HT-29 (cell line): Measurements from ENCODE around the gene AK5. TPM values are rescaled to one million over a fixed set of nuclear protein-coding genes. Genes with fewer than 3 reads are reported as not detected.

Experiments used
- DNase-seq: peaks from one replicate; pipeline ENCODE4 v3.0.0-alpha.2; 2015; ENCODE audit warnings: low spot score
- total RNA-seq: library from RNA; depleted of rRNA; stranded (reverse); fragments of >200 nt; shearing (Covaris generic); gene quantifications from 2 replicates; pipeline ENCODE4 v1.2.3, GENCODE V29; 2014

The AK5 gene
- total RNA-seq, 1 experiment from 2014 or later = not detected

DNA sequence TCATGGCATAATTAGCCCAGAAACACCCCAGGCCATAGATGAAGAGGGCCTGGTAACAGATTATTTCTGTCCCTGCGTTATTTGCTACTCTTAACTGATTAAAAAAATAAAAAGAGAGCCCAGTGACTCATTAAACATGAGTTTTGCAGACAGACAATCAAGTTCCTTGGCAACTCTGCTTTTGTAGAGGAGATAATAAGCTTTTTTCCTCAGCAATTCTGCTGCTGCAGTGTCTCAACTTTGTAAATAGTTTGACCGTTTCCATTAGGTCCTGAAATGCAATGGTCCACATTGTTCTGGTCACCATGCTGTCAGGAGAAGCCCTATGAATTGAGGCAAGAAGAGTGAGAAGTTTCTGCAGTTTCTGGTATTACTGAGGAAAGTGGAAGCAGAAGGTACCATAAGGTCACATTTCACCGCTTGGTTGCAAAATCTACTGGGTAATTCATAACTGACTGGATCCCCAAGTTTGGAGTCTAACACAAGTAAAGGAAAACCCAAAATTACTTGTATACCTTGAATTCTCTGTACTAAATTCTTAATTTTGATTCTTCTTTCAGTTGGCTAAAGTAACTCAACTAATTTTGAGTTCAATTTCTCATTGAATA is 261.1 kb downstream of the AK5 start:
- DNase-seq = no peak

DNA sequence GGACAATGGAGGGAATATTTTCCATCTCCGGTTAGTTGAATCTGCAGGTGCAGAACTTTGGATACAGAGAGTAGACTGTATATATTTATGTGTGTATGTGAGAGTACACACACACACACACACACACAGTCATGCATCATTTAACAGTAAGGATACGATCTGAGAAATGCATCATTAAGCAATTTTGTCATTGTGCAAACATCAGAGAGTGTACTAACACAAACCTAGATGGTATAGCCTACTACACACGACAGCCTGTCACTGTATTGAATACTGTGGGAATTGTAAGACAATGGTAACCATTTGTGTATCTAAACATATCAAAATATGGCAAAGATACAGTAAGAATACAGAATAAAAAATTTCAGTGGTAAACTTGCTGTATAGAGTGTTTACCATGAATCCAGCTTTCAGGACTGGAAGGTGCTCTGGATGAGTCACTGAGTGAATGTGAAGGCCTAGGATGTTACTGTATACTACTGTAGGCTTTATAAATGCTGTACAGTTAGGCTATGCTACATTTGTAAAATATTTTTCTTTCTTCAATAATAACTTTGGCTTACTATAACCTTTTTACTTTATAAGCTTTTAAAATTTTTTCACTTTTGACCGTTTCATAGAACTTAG is 262.1 kb downstream of the AK5 start:
- DNase-seq = no peak

DNA sequence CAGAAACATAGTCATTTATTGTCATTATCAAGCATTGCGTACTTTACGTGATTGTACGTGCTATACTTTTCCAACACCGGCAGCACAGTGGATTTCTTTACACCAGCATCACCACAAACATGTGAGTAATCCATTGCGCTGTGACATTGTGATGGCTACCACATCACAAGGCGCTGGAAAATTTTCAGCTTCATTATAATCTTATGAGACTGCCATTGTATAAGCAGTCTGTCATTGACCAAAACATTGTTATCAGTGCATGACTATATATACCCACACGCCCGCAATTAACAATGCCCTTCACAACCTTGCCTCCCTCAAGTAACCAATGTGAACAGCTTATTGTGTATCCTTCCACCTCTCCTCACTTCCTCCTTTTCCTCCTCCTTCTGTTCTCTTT is 263.0 kb downstream of the AK5 start:
- no peak for DNase-seq

DNA sequence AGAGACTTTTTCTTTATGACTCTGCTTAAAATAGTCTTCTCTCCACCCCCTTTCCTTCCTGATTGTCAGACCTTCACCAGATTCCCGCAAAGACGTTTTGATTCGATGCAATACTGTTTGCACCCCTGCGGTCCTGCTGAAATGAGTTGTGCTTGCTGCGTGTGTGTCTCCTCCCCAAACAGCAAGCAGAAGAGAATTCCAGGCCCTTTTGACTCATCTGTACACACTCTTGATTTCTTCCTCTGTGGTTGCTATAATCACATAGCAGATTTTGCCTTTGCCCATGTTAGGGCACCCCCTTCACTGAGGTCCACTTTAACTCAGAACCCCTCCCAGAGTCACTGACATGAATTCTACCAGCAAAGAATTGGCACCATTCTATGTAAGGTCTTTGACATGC is 264.2 kb downstream of the AK5 start:
- no peak for DNase-seq

DNA sequence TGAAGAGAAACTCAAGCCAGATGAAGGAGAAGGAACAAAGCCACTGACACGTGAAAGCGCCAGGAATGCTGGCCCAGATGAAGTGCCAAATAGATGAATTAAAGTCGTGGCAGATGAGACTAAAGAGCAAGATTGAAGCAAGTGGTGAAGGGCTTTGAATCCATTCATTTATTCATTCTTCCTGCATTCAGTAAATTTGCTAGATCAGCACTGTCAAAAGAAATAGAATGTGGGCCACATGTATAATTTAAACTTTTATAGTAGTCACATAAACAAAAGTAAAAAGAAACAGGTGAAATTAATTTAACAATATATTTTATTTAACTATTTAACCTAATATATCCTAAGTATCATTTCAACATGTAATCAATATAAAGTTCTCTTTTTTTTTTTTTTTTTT is 265.1 kb downstream of the AK5 start:
- DNase-seq = no peak

DNA sequence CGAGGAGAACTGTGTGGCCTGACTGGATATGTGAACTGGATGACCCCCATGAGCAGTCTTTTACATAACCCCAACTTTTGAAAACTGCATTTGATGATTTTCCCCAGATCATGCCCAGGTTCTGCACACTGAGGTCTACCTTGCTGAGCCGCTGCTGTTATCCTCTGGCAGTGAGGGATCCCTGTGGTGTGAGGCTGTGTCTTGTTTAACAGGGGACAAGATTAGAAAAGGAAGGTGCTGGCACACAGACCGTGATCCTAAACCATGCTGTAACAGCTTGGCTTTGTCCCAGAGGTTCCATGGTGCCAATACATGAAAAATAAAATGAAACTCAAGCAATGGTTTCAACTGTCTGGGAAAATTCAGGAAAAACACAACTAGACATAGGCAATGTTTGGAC is 266.5 kb downstream of the AK5 start:
- no peak for DNase-seq

DNA sequence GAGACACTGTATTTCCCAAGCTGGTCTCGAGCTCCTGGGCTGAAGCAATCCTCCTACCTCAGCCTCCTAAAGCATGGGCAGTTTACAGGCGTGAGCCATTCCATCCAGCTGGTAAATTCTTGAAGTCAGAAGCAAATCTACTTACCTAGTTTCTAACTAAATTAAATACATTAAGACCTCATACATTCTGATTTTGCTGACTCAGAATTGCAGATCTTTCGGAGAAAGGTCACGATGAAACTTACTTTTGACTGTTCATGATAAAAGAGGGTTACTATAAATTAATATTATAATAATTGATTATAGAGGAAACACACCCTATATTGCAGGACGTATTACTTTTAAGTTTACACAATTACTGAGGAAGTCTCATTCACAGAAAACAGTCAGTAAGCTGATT is 268.3 kb downstream of the AK5 start:
- no peak for DNase-seq

DNA sequence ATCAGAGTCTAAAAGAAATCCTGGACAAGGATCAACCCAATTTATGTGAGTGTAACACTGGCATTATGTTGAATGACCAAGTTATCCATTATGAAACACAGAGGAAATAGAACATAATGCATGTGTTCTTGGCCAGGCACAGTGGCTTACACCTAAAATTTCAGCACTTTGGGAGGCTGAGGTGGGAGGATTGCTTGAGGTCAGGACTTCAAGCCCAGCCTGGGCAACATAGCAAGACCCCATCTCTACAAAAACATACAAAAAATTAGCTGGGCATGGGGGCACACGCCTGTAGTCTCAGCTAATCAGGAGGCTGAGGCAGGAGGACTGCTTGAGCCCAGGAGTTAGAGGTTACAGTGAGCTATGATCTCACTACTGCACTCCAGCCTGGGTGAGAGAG is 270.8 kb downstream of the AK5 start:
- DNase-seq = no peak

DNA sequence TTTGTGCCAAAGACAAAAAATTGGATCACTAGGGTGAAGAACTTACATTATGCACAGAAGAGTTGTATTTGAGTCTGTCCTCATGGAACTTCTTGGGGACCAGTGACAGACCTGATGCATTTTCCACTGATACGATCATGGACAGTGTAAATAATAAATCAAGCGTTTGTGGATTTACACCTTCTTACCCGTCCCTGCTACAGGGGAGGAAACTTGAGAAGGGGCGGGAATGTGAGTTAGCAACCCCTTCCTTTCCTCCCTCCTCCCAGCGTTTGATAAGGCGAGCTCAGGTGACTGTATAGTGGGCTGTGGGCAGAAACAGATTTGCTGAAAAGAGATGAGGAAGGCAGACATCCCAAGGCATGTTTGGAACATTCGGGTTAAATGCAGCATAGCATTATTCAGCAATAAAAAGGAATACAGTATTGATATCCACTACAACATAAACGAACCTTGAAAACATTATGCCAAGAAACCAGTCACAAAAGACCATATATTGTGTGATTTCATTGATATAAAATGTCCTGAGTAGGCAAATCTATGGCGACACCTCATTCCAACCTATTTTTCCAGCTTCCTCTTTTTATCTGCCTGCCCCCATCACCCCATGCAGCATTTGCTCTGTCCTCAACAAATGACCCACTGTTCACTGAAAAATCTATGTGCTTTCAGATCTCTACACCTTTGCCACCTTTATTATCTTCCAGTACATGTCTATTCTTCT is 271.9 kb downstream of the AK5 start:
- no peak for DNase-seq

DNA sequence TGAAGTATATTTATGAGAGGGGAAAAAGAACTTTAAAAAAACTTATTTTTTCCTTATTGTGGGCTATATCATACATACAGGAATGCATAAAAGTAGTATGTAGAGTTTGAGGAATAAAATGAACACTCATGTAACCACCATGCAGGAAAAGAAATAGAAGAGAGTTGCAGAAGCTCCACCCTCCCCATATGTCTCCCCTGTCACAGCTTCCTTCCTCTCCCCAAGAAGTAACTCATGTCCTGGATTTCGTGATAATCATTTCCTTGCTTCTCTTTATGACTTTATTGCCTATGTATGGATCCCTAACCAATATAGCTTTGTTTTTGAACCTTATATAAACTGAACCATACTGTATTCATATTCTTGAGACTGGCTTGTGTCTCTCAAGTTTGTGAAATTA is 274.2 kb downstream of the AK5 start:
- no peak for DNase-seq

DNA sequence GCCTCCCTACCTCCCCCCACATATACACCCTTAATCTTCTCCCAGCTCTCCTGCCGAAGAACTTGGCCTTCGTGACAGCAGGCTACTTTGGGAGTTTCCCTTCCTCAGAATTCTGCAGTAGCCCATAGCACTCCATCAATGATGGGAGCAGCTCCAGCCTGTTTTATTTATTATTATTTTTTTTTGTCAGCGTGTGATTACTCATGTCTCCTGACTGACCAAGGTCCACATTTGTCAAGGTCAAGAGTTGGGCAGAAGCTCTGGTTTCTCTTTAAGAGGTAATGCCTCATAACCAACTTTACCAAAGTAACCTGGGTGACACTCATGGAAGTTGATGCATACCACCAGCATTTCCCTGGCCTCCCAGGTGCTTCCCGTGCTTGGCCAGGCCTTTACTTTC is 275.2 kb downstream of the AK5 start:
- DNase-seq = no peak

DNA sequence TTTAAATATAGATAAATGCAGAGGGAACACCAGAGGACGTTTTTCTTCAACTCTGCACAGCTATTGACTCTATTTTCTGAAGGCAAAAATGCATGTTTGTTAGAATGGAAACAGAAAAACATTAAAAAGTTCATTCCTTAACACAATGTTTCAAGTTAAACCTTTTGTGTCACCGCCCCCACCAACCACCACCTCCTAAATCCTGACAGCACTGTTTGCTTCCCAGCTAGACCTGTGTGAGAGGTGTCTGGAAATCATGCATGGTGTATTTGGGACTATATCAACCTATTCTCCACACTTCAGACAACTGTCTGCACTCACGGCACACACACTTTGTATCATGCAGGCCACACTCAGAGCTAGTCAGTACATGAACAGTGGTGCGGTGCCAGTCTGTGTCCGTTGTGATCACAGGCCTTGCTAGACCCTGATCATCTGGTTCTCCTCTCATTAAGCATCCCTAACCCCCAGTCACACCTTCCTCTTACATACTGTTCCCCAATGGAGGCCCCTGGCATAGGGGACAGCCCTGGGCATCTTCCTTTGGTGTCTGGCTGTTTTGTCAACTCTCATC is 276.9 kb downstream of the AK5 start:
- DNase-seq = no peak

DNA sequence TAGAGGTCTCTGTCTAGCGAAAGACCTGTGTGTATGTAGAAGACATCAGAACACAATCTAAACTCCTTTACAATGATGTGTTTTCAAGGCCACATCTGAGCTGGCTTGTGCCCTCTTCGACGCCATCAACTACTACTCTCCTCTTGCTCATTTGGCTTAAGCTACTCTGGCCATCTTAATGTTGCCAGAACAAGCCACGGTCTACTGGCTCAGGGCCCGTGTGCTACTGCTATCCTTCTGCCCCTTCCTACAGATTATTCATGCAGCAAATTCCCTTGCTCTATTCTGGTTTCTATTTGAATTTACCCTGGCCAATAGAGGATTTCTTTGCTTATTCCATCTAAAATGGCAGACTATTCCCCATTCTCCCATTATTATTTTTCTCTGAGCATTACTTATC is 278.9 kb downstream of the AK5 start:
- DNase-seq = no peak

DNA sequence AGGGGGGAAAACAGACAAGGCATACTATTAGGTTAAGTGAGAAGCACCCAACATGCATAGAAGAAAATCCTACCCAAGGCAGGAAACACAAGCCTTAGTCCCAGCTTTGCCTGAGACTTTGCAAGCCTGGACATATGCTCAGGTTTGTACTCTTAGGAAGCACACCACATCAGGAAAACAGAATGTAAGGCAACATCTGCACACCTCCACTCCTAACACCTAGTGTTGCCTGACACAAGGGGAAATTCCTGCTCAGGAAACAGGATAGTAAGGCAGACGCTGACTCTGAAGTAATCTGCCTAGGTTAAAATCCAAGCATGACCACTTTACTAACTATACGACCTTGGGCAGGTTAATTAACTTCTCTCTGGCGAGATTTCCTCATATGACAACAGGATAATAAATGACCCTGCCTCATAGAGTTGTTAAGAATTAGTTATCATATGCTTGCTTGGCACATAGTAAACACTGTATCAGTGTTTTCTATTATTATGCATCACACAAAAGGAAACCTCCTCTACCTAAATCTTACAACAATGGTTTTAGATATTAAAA is 280.9 kb downstream of the AK5 start:
- no peak for DNase-seq

DNA sequence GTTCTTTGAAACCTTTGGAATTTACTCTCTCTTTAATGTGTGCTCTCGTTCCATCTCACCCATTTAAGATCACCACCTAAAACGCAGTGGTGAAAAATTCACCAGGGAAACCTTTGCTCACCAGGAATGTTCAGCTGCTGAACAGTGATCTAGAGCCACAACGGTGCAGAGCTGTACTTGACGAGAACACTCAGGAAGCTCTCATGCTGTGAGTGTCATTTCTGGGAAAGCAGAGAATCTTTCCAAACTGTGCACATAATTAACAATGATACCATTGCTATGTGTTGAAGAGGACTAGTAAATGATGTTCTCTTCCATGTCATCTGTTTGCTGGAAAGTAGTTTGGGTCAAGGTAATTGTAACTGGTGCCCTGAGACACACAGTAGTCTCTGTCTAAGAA is 283.5 kb downstream of the AK5 start:
- DNase-seq = no peak

DNA sequence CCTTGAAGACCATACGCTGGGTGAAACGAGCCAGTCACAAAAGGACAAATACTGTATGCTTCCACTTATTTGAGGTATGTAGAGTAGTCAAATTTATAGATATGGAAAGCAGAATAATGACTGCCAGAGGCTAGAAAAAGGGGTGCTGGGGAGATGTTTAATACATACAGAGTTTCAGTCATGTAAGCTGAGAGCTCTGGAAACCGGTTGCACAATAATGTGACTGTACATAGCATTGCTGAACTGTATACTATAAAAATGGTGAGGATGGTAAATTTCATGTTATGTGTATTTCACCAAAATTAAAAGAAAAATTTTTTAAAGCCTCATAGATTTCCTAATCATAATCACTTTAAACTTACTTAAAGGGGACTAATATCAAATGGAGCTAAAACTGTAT is 289.8 kb downstream of the AK5 start:
- no peak for DNase-seq

DNA sequence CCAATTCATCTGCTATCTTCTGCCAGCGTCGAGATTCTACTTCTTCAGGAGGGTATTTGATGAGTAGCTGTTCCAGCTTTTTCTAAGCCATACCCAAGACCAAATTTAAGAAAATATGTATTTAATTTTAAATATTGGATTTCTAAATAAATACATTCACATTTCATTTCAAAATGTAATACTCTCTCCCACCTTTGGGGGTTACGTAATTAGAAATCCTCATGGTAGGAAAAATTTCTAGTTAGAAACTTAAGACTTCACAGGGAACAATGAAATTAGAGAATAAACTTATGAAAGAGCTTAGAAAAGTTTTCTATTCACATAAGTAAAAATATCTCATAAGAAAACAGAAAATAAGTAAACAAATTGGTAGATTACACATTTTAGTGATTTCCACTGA is 297.7 kb downstream of the AK5 start:
- no peak for DNase-seq

DNA sequence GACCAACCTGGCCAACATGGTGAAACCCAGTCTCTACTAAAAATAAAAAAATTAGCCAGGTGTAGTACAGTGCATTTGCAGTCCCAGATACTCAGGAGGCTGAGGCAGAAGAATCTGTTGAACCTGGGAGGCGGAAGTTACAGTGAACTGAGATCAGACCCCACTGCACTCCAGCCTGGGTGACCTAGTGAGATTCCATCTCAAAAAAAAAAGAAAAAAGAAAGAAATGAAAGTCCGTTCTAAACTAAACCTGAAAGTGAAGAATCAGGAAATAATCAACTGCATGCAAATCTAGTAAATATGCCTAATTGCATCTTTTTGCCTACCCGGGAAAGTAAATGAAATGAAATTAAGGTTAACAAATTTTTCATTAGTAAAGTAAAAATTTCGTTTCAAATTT is 301.1 kb downstream of the AK5 start:
- DNase-seq = no peak

DNA sequence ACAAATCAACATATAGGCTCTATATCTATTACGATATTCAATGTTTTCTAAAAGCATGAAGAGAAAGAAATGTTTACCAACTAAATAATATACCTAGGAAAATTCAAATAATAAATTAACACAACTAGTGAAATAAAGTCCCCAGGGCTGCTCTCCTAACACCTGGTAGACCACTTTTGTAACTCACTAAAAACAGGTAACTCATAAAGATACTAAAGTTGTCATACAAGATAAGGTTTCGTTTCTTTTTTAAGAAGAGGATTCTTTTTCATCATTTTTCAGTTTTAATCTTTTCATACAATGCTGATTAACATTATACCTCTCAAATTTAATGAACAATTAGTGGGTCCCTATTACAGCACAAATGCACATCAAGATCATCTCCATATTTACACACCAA is 301.7 kb downstream of the AK5 start:
- DNase-seq = no peak

DNA sequence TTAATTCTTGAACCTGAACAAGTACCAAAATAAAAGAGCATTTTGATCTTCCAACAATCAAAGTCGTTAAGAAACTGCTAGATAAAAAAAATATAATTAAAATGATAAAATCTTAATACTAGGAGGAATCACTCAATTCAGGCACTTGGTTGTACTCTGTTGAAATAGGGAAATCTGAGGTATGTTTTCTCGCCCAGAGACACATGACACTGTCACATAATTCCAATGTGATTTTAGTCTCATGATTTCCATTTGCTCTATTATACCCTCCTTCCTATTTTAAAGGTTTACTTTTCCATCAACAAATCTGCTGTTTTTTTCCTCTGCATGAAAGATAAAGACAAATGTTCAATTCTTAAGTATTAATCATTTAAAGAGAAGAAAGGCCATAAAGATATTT is 303.1 kb downstream of the AK5 start:
- DNase-seq = no peak

DNA sequence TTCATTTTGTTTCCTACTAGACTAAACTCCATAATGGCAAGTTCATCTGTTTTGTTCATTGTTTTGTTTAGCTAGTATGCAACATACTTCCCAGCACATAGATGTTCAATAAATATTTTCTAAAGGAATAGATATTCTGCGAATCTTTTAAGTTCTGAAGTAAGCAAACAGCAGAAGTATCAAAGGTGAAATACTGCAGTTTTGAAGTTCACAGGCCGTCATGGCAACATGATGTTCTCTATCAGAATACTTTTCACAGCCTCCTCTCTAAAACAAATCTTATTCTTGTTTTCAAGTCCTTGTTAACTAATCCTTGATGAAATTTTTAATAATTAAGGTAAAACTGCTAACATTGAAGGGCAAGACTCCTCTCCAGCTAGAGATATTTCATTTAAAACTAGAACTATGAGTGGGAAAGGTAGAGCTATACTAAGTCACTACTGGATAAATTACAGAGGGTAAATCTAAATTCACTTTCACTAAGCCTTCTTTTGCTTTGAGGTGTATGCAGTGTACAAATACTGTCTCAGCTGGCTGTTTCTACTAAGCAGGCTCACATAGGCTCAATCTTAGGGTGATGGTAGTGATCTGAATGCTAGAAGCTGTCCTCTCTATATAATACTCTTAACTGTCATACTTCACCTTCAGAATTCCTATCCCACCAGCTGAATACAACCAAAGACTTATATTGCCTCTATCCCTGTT is 303.9 kb downstream of the AK5 start:
- no peak for DNase-seq

DNA sequence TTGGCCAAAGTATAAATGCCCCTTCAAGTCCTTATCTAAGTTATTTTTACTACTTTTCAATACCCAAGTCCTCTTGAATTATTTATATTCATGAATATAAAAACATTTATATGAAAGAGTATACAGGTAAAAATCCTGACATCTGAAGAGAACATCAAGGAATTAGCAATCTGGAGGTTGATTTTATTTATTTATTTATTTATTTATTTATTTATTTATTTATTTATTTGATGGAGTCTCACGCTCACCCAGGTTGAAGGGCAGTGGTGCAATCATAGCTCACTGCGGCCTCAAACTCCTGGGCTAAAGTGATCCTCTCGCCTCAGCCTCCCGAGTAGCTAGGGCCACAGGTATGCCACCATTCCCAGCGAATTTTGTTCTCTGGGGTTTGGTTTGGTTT is 307.4 kb downstream of the AK5 start:
- DNase-seq = no peak
